Right lobe of liver (tissue), 4 donors: Measurements from ENCODE around the gene WDR91.

ENCODE experiments used
- POLR2A ChIP-seq: fragments of 450-650 bp; IDR thresholded peaks from one replicate; pipeline ENCODE4 v1.6.1; 2017; ENCODE audit warnings: antibody characterized with exemption, mild to moderate bottlenecking
- TF ChIP-seq, protein P1 (sequence below), 4 donors: fragments of 200-600 bp in 3 of 4; fragments of 450-650 bp in 1 of 4; IDR thresholded peaks; one replicate each; pipeline versions ENCODE4 v1.5.1 to v1.8.0; 2016 to 2022; ENCODE audit warnings: antibody characterized with exemption in 4 of 4, mild to moderate bottlenecking in 2 of 4
- donor health status: DM: no; HTN: no; CAD: no.
- donor health status: DM: no; HTN: no; CAD: no.
- donor health status: DM: no; HTN: yes; CAD: no.

GRCh38 chr7:135215698-135216097 is 4.4 kb upstream of the WDR91 start:
- TF ChIP-seq, protein P1, sequence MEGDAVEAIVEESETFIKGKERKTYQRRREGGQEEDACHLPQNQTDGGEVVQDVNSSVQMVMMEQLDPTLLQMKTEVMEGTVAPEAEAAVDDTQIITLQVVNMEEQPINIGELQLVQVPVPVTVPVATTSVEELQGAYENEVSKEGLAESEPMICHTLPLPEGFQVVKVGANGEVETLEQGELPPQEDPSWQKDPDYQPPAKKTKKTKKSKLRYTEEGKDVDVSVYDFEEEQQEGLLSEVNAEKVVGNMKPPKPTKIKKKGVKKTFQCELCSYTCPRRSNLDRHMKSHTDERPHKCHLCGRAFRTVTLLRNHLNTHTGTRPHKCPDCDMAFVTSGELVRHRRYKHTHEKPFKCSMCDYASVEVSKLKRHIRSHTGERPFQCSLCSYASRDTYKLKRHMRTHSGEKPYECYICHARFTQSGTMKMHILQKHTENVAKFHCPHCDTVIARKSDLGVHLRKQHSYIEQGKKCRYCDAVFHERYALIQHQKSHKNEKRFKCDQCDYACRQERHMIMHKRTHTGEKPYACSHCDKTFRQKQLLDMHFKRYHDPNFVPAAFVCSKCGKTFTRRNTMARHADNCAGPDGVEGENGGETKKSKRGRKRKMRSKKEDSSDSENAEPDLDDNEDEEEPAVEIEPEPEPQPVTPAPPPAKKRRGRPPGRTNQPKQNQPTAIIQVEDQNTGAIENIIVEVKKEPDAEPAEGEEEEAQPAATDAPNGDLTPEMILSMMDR (IDR thresholded peaks at IDR 0.05): no peak
- no peak for TF ChIP-seq POLR2A
